NCI-H2227 treated with DMSO at 0.1 percent for 48 hours (cell line): Measurements from ENCODE around the gene ADGRF3.
A peak's percentile ranks its signal among the peaks of the same experiment; 100 is the strongest.
"Not testable (repeated sequence)": the region's sequence is repeated elsewhere in the genome, so short reads cannot be mapped to it uniquely, and the experiment has no call there.

Experiments used
- DNase-seq: peaks from one replicate; lab custom pipeline; 2025; lab: John Stamatoyannopoulos, UW

The ADGRF3 gene

DNA sequence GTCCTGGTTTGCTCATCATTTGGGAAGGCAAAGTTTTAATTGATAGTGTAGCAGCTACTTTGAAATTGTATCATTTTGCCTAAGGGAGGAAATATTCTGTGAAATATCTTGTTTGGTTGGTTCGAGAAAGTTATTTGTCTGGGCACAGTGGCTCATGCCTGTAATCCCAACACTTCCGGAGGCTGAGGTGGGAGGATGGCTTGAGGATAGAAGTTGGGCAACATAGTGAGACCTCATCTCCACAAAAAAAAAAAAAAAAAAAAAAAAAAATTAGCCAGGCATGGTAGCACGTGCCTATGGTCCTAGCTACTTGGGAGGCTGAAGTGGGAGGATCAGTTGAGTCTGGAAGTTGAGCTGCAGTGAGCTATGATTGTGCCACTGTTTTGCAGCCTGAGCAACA, 3.1 kb upstream of the ADGRF3 start:
- DNase-seq = no peak

DNA sequence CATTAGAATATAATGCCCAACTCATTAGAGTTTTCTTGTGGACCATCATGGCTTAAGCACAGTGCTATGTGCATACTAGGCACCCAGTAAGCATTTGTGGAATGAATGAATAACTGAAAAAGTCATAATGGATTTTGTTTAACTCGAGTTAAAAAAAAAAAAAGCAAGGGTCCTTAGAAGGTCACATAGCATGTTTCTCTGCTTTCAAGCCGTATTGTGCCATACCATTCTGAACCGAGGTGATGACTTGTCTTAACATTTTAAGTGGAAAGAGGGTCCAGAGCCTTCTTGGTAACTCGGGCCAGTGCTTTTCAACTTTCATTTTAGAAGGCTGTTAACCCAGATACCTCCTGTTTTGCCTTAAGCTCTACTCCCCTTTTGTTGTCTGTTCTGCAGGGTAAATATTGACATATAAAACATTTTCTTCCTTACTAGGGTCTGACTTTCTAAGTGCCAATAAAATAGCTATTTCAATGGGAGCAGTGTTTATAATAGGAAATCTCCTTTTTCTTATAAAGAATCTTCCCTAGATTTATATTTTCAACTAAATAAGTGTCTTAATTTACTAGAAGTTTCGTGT, 787 bp upstream of the ADGRF3 start:
- no peak for DNase-seq

DNA sequence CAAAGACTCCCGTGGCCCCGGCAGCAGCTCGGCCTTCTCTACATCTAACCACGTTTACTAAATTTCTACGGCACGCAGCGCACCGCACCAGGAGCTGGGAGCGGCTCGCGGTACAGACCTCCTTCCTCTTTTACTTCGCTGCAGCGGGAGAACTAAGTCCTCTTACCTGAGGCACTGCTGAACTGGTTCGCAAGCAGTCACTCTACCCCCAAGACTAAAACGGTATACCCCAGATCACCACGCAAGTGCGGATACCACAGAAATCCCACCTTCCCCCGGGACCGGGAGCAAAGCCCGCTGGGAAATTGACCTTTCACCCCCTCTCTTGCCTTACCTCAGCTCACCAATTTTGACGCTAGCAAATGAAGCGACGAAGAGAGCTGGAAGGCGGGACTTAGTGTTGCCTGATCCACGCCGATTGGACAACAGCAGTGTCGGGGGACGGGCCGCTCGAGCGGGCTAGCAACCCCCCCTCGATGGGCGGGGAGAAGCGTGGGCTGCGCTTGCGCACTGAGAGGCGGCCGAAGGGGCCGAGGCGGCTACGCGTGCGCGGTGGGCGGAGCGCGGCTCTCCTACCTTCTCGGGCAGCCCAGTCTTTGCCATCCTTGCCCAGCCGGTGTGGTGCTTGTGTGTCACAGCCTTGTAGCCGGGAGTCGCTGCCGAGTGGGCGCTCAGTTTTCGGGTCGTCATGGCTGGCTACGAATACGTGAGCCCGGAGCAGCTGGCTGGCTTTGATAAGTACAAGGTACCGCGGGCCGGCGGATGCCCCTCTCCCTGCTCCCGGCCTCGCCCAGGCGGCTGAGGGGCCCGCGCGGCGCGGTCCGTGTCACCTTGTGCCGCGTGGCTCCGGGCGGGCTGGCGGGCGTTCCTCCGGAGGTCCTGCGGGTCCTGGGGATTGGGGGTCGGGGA, 790 bp downstream of the ADGRF3 start, which contains the start of gene SELENOI:
SELENOI (plus strand) TSS at position 599 of the 909 bp plus-strand sequence; CDS start at position 689, 90 bp downstream.
- DNase-seq = peak; percentile 99

DNA sequence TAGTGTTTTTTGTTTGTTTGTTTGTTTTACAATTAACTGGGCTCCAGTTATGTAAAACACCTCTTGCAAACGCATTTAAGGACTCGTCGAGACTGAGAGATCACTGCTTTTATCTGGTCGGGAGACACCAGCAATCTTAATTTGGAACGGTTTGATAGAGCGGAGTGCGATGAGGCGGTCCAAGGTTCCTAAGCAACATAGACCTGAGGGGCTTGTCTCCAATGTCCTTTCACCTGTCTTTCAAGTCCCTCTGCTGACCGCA, 1.4 kb downstream of the ADGRF3 start:
- DNase-seq = no peak

DNA sequence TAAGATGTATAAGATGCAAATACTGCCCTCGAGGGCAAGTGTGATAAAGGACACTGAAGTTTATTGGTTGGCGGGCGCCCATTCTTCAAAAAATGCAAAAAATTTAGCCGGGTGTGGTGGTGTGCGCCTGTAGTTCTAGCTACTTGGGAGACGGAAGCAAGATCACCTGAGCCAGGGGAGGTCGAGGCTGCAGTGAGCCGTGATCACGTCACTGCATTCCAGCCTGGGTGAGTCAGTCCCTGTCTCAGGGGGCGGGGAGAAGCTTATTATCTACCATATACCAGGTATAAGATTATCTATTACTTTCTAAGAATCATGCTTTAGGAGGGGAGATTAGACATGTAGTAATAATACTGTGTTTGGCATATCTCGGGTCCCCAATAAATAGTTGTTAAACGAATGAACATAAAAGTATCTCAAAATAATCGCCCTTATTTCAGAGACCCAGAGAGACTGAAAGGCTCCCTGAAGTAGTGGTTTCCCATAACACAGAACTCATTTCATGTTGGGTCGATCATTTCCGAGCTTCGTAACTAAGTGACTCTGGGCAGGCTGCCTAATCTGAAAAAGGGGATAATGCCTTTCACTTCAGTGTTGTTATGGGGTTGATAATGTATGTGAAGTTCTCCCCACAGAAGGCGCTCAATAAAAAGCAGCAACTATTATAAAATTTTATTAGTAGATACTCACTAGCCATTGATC, 1.9 kb downstream of the ADGRF3 start:
- no peak for DNase-seq

DNA sequence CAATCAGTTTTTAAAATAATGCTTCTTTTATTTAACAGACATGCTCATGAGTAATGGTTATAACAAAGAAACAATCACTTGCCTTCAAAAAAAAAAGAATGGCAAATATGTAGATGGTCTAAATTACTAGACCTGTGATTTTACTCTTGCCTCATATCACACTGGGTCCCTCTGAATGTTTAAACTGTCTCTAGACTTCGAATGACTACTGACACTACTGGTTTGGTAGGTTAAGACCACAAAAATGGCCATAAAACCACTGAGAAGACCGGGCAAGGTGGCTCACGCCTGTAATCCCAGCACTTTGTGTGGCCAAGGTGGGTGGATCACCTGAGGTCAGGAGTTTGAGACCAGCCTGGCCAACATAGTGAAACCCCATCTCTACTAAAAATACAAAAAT, 5.8 kb downstream of the ADGRF3 start:
- DNase-seq = no peak

DNA sequence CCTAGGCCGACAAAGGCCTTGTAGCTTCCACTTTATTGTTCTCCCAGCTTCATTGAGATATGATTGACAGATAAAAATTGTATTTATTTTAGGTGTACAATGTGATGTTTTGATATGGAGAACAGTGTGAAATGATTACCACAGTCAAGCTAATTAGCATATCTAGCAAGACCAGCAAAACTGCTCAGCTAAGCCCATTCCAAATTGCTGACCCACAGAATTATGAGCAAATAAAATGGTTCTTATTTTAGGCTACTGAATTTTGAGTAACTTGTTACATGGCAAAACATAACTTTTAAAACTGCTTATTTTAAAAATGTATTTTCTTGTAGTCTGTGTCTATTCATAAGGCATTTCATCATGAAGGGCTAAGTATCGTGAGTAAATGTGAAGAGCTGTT, 9.3 kb downstream of the ADGRF3 start:
- DNase-seq = no peak

DNA sequence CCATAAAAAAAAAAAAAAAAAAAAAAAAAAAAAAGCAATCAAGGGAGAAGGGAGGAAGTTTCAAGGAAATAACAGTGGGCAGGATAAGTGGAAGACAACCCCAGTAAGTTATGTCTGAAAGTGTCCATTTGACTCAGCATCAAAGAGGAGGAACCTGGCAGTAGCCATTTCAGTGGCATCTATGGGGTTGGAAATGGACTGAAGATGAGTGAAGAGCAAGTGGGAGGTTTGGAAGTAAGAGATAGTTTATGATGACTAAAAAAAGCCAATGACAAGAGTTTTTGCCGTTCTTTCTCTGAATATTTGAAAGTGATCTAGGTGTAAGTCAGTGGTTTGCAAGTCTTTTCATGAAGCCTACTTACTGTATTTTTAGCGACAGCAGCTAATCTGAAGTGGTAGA, 9.9 kb downstream of the ADGRF3 start:
- DNase-seq = no peak

DNA sequence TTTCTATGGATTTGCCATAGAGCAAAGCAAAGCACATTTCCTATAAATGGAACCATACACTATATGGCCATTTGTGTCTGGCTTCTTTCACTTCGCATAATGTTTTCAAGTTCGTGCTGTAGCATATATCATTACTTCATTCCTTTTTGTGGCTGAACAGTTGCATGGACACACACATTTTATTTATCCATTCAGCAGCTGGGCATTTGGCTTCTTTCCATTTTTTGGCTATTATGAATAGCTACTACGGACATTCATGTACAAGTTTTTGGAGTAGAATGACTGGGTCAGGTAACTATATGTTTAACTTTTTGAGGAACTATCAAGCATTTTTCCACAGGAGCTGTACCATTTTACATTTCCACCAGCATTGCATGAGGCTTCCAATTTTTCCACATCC, 11.4 kb downstream of the ADGRF3 start:
- DNase-seq = no peak

DNA sequence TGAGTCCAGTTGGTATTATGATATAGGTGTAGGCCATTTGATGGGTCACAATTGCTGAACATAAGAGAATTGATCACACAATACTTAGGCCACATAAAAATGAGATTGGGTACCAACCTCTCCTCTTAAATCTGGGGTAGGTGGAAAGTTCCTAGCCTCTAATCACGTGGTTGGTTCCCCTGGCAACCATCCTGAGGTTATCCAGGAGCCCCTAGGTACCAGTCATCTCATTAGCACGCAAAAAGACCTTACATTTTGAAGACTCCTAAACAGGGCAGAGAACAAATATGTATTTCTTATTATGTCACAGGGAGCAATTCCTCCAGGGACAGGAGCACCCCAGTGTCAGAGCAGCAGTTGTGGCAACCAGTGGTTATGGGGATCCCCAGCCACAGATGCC, 13.3 kb downstream of the ADGRF3 start:
- no peak for DNase-seq

DNA sequence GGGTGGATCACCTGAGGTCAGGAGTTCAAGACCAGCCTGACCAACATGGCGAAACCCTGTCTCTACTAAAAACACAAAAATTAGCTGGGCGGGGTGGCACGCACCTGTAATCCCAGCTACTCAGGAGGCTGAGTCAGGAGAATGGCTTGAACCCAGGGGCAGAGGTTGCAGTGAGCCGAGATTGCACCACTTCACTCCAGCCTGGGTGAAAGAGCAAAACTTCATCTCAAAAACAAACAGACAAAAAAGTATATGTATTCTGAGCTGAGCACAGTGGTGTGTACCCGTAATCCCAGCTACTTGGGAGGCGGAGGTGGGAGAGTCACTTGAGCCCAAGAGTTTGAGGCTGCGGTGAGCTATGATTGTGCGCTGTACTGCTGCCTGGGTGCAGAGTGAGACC, 15.3 kb downstream of the ADGRF3 start:
- not testable (repeated sequence) for DNase-seq

DNA sequence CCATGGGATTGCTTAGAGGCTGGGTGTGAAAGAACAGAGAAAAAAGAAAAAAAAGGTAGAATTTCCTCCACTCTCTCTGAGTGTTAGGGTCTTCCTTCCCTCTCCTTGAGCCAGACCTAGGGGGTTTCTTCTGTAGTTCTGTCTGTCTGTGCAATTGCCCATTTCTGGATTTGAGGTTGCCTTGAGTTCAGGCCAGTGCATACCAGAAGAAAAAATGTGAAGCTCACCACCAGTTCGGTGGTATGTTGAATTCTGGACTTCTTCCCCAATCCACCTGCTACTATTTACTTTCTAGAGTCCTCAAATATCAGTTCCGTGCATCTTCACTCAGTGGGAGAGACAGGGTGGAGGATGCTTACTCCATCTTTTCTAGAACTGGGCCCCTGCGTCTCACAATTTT, 16.0 kb downstream of the ADGRF3 start:
- no peak for DNase-seq

DNA sequence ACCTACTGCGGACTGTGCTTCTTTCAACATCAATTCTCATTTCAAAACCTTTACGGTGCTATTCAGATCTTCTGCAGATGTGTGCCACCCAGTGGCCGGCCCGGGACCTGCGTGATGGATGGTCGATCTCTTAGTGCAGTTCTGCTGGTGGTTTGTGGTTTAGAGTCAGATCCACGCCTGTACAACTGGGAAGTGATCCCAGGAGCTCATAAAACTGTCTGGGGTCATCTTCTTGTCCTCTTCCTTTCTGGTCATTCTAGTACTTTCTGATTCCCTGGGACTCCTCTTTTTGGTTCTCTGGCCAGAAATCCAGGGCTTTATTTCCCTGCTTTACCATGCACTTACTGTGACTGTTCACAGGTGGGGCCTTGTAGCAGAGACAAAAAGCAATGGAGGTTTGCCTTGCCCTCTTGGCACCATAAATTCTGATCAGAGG, 16.5 kb downstream of the ADGRF3 start:
- DNase-seq = peak; percentile 71

DNA sequence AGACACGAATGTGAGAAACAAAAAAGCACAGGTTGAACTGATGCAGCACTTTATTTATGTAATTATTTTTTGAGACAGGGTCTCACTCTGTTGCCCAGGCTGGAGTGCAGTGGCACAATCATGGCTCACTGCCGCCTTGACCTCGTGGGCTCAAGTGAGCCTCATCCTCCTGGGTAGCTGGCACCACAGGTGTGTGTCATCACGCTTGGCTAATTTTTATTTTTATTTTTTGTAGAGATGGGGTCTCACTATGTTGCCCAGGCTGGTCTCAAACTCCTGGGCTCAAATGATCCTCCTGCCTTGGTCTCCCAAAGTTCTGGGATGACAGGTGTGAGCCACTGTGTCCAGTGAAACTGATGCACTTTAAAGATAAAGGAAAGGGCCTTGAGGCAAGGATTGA, 17.5 kb downstream of the ADGRF3 start:
- not testable (repeated sequence) for DNase-seq

DNA sequence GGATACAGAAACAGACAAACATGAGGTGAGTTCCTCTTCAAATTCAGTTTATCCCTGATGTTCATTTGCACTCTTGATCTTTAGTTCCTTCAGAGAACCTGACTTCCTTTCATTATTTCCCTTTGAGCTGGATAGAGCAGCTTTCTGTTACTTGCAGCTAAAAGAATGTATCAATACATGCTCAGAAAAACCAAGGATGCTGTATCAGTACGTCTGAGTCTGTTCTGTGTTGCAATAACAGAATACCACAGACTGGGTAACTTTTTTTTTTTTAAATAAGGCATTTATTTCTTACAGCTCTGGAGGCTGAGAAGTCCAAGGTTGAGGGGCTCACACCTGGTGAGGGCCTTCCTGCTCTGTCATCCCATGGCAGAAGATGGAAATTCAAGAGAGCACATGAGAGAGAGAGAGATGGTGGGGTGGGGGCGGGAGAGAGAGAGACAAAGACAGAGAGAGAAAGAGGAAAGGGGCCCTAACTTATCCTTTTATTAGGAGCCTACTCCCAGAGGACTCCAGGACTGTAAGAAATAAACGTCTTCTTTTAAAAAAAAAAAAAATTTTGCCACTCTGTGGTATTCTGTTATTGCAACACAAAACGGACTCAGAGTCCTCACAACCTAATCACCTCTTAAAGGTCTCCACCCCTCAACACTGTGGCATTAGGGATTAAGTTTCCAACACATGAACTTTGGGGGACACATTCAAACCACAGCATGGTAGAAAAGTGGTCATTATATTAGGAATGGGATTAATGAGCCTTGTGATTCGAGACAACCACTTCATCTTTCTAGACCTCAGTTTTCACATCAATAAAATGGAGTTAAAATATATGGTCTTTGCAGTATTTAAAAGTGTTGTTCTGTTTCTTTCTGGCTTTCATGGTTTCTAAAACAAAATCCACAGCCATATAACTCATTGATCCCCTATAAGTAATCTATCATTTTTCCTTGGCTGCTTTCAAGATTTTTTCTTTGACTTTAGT, 19.0 kb downstream of the ADGRF3 start:
- DNase-seq = no peak

DNA sequence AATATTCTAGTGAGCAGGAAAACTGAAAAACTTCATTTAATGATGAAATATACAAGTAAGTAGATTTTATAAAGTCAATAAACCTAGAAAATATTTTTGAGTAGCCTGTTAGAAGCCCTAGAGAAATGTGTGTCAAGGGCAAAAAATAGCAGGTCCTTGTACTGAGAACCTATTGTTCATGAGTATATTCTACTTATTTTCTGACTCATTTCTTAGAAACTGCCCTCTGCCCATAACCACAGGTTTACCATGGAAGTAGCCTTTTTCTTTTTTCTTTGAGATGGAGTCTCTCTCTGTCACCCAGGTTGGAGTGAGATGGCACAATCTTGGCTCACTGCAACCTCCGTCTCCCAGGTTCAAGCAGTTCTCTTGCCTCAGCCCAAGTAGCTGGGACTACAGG, 20.1 kb downstream of the ADGRF3 start:
- DNase-seq = no peak

DNA sequence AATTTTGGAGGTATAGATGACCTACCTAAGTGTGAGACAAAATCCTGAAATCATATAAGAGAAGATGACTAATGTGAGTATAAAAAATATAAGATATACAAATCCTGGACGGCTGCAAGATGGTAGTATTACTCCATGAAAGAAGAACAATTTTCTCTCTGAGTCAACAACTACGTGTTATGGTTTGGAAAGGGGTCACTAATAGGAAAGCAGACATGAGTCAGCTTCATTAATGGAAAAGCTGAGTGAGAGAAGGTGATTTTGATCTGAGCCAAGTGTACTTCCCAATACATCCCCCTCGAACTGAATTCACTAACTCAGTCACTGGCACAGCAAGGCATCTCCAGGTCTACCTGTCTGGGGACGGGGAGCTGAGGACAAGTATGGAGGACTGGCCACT, 20.7 kb downstream of the ADGRF3 start:
- no peak for DNase-seq

DNA sequence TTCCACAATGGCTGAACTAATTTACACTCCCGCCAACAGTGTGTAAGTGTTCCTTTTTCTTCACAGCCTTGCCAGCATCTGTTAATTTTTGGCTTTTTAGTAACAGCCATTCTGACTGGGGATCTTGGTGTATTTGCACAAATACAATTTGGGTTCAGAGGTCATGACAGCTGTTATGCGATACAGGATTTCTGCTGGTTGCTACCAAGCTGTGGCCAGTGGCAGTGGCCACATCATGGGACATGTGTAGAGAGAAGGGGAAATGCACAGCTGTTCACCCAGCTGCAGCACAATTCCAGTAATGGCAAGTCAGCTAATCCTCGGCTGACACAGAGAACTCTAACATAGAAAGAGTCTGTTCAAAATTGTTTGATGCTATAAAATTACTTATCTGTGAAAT, 21.7 kb downstream of the ADGRF3 start:
- DNase-seq = no peak

DNA sequence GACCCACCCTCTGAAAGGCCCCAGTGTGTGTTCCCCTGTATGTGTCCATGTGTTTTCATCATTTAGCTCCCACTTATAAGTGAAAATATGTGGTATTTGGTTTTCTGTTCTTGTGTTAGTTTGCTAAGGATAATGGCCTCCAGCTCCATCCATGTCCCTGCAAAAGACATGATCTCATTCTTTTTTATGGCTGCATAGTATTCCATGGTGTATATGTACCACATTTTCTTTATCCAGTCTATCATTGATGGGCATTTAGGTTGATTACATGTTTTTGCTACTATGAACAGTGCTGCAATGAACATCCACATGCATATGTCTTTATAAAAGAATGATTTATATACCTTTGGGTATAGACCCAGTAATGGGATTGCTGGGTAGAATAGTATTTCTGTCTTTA, 22.1 kb downstream of the ADGRF3 start:
- not testable (repeated sequence) for DNase-seq

DNA sequence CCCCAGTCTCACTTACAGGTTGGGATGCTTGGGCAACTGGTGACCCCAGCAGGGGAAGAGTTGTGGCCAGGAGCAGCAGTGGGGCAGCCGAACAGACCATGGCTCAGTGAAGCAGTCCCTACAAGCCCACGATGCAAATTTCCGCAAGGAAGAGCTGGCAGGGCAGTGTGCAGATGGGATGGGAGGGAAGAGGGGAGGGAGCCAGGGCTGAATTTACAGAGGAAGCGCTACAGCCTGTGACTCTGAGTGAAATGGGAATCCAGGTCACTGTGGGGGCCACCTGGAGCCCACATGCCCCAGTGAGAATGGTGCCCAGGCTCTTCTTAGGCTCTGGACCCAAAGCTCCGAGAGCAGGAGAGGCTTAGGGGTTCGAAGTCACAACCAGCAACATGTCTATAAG, 27.6 kb downstream of the ADGRF3 start:
- no peak for DNase-seq

DNA sequence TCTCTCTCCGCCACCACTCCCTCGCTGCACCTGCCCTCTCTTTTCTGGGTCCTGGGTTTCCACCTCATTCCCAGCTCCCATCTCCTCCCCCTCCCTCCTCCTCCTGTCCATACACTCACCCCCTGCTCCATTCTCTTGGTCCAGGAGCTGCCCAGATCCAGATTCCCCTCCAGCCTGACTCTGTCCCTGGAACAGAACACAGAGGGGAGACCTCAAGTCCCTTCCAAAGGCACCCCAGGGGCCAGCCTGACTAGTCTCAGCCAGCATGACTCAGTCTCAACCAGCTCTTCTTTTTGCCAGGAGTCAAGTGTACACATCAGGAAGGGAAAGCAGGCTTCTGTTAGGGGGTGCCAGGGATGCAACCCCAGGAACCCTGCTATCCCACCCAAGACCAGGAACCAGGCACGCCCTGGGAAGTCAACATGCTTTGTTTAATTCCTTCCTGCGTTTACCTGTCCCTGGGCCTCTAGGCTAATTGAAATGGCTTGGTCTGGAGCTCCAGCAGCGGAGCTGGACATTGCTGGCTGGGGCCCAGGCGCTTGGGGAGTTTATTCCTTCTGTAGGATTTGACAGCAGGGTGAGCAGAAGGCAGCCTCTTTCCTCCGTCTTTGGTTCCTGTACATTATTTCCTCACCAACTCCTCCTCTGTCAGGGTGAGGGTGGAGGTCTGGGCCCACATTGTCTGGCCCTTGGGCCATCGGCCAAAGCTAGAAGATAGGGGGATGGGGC, 29.0 kb downstream of the ADGRF3 start:
- DNase-seq = no peak
